Measurements from ENCODE around the gene GABBR2.
"Not testable (repeated sequence)": the region's sequence is repeated elsewhere in the genome, so short reads cannot be mapped to it uniquely, and the experiment has no call there.

Gene GABBR2

GRCh38 chr9:98314381-98315066 lies 394.2 kb downstream of the GABBR2 start:
- peak in 1 of 2 experiments; percentile 5 for DNase-seq

DNA sequence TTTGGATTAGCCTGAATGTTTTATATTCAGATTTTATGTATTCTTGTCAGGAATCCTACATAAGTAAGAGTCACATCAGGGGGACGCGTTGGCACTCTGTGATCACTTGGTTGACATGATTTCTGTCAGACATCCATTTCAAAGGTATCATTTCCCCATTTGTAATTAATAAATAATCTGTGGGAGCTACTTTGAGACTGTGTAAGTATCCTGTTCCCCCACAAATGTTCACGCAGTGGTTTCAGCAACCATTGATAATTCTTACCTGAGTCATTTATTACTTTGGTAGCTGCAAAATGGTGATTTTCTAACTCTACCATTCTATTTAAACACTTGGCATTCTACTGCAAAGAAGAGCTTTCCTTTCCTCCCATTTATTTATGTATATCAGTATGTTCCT lies 396.4 kb downstream of the GABBR2 start:
- DNase-seq, result no peak

- DNase-seq, result no peak
Observed at GRCh38 chr9:98311541-98311940, 397.2 kb downstream of the GABBR2 start.

- DNase-seq, result no peak
Observed at GRCh38 chr9:98310752-98311392, 397.9 kb downstream of the GABBR2 start.

DNA sequence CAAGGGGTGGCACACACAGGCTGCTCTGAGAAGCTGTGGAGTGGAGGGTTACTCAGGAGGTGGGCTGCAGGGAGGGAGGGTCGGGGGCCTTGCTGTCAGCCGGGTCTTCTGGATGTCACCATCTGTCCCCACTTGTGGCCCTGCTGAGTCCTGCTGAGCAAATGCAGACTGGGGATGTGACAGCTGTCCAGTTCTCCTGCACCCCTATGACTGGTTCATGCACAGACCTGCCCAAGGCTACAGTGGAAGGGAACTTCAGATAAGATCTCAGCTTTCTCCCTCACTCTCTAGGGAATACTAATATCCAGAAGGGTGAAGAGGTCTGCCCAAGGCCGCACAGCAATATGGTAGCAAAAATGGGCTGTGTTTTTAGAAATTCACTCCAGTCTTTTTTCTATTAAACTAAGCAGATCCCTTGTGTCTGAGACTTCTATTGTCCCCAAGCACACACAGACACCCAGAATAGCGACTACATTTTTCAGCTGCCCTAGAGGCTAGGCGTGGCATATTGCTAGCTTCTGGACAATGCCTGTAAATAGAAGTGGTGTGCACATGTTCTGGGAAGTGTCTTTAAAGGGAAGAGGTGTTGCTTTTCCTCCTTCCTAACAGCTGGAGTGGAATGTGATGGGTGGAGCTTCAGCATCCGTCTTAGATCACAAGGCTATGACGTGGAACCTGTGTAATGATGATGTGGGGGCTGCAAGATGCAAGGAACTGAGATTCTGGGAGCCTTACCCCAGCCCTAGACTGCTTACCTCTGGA lies 402.2 kb downstream of the GABBR2 start:
- no peak for DNase-seq

DNA sequence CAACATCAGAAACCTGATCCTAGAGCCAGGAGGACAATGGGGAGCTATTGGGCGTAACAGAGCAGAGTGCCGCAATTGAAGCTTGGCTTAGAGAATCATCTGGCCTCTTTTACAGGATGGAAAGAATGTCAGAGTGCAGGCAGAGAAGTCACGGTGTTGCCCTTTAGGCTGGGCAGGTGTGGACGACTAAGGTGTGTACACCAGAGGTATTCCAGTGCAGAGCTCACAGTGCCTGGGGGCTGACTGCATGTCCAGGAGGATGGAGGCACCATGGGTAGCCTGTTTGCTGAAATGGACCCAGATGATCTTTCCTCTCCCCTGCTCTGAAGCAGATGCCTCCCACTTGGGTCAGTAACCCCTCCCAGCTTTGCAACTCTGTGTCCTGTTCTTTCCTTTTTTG lies 404.4 kb downstream of the GABBR2 start:
- DNase-seq, result no peak

DNA sequence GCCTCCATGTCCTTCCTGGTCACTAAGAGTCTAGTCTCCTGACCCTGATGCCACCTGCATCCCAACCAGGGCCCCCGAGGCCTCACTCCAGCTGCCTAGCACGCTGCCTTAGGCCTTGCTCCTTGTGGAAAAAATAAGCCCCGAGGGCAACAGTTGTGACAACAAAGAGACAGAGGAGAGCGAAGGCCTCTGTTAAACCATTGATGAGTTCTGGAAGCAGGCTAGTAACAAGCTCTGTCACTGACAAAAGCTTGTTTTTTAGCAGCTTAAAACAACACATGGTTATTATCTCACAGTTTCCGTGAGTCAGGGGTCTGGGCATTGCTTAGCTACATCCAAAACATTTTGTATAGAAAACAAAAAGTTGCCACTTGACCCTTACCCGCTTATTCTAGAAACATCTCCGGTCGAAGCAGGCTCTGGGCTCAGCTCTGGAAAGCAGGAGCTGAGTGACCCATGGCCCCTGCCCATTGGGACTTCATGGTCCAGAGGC lies 405.1 kb downstream of the GABBR2 start:
- DNase-seq, result no peak

DNA sequence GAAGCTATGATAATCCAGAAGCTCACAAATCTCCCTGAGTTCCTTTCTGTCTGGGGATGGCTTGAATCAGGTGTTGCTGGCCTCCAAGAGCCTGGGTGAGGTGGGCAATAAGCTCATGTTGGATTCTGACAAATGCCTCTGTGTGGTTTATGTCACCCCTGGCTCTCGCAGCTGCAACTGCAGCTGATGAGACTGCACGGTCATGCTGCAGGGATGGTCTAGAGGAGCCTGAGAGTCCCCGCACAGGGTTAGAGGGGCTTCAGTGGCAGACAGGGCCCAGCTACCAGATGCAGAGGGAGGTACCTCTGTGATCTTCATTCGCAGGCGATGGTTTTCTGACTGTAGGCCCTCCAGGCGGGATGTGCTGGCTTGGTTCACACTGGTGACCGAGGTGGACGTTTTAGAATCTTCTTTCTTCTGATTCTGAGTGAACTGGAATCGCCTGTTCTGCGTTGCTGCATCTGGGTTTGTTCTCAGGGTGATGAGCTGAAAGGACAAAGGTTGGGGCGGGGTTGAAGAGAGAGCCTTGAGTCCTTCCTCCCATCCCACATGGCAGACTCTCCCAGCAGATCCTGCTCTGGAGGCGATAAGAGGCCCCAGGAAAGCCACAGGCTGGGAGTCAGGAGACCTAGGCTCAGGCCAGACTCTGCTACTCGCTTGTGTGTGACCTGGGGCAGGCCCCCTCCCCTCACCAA lies 405.6 kb downstream of the GABBR2 start:
- DNase-seq, result no peak

- DNase-seq, result no peak
Observed at GRCh38 chr9:98302150-98302549, 406.6 kb downstream of the GABBR2 start.

DNA sequence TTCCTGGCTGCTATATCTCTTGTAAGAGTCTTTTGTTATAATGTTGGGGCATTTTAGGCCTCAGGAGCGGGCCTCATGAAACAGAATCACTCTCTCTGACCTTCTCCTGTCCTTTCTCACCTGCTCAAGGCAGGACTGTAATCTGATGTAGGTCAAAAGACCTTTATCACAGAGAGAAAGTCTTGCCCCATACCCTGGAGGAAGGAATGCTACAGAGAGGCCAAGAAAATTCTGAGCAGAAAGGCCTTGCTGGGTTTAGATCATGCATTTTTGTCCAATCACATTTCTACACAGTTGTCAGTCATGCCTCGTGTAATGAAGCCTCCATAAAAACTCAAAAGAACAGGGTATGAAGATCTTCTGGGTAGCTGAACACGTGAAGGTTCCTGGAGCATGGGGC lies 408.1 kb downstream of the GABBR2 start:
- DNase-seq, result no peak

DNA sequence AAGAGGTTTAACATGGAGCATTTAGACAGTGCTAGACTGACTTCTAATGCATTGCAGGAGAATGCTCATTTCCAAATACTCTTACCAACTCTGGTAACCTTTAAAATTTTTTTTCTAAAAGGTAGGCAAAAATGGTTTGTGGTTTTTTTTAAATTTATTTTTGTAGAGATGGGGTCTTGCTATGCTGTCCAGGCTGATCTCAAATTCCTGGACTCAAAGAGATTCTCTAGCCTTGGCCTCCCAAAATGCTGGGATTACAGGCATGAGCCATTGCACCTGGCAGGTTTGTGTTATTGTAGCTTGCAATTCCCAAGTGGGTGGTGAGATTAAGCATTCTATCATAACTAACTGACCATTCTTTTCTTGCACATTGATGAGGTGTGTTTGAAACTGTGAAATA lies 410.3 kb downstream of the GABBR2 start:
- DNase-seq, result no peak

DNA sequence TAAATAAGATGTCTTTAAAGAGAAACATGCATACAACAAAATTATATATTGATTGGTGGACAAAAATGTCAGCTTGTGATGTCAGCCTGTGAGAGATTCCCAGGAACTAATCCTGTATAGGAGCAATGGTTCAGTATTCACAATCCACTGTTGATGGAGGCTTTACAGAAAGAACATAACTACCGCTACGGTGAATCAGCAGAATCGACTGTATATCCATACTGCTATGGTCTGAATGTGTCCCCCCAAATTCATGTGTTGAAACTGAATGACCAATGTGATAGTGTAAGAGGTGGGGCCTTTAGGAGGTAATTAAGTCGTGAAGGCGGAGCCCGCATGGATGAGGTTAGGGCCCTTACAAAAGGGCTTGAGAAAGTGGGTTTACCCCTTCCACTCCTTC lies 412.9 kb downstream of the GABBR2 start:
- no peak for DNase-seq

DNA sequence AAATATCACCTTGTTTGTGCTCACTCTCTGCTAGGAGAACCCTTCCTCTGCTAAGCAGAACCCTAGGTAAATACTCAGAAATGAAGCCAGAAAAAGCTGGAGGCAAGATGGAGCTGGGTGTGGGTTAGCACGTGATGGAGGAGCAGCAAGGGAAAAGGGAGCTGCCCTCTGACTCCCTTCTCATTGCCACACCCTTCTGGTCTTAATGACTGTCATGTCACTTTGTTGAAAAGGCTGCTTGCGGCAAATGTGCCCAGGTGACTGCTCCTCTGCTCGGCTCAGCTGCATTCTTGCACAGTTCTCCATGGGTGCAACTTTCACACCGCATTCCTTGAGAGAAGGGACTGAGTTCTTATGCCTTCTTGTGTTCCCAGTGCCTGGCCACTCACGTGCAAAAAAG lies 416.9 kb downstream of the GABBR2 start:
- DNase-seq, result no peak

- DNase-seq, result no peak
Observed at GRCh38 chr9:98290411-98290810, 418.3 kb downstream of the GABBR2 start.

DNA sequence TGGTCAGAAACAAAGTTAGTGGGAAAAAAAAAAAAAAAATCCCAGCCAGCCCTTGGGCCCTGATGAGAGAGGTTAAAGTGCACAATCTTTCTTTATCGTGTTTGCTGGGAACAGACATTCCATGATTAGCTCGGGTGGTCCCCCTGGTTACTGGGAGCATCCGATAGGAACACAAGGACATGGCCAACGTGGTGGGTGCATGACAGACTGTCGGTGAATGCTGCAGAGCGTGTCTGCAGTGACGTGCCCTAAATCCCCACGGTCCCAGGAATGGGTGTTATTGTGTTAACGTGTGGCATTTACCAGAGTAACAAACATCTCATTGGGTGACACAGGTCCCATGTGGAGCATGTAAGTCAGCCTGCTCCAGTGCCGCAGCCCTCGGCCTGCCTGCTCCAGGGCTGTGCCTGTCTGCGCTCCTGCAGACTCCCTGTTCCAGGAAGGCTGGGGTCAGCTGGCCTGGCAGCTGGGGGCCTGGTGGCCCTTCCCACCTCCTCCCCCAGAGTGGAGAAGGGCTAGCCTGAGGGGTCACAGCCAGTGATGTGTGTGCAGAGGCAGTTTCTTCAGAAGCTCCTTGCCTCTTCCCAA lies 419.0 kb downstream of the GABBR2 start:
- no peak for DNase-seq

DNA sequence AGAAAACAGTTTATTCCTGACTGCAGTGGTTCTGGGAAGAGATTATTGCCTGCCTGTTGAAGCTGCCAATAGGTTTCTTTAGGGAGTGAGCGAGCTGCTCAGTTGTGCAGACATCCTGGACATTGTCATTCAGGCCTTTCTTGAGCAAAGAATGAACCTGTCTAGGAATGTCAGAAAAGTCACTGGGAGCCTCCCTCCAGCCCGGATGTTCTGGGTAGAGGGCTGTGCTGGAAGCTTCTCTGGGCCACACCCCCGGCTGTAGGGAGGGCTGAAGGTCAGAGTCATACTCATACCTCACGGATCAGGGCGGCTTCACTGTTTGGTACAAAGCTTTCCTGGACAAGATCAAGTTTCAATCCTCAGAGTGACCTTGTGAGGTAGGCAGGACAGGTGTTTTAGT lies 419.9 kb downstream of the GABBR2 start:
- no peak for DNase-seq

DNA sequence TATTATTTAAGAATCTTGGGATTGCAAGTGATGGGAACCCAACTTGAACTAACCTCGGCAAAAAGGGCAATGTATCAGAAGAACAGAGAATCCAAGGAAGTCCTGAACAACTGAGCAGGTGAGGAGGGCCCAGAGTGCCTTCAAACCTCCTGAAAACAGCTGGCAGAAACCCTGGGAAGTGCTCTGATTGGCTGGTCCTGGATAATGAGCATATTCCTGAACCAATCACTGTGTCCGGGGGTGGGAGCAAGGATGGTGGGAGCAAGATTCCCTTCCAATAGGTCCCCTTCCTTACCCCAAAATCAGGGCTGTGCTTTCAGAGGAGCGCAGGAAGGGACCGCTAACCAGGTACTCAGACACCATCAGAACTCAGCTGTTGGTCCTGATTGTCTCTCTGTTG lies 421.4 kb downstream of the GABBR2 start:
- no peak for DNase-seq

- no peak for DNase-seq
Observed at GRCh38 chr9:98285446-98285845, 423.3 kb downstream of the GABBR2 start.

DNA sequence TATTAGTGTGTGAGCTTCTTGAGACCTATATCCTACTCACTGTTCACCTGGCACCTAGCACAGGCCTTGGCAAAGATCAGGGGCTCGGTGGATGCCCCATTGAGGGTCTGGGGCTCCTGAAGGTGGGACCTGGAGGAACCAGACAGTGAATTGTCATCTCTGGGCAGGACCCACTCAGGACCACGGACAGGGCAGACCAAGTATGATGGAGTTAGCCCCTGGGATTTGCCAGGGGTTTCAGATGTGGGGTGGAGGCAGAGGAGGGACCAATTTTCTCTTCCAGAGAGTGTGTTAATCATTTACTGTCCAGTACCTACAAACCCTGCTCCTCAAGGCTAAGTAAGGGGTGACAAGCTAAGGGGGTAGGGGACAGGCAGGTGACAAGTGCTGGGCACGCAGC lies 424.0 kb downstream of the GABBR2 start:
- DNase-seq, result no peak

DNA sequence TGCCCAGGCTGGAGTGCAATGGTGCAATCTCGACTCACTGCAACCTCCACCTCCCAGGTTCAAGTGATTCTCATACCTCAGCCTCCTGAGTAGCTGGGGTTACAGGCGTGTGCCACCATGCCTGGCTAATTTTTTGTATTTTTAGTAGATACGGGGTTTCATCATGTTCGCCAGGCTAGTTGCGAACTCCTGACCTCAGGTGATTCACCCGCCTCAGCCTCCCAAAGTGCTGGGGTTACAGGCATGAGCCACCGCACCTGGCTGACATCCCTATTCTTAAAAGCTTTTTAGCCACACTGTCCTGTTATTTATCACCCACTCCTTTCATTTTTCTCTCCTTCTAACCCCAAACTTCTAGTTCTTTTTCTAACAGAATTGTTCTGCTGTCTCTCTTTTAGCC lies 425.6 kb downstream of the GABBR2 start:
- not testable (repeated sequence) for DNase-seq

GRCh38 chr9:98281281-98281680 lies 427.5 kb downstream of the GABBR2 start:
- DNase-seq, result no peak

DNA sequence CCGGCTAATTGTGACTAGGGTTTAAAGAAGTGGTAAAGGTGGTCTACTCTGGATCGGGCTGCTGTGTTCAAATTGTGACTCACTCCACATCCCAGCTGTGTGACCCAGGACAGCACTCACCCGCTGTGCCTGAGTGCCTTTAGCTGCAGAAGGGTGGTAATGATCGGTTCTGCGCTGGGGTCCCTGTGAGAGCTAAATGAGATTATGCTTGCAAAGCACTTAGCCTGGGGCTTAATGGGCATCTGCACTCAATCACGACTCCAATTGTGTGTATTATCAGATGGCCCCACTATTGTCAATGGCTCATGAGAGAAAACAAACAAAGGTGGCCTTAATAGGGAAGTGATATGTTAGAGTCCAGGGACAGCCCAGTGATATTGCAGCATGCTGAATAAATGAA lies 428.2 kb downstream of the GABBR2 start:
- DNase-seq, result no peak

- DNase-seq, result no peak
Observed at GRCh38 chr9:98280162-98280561, 428.6 kb downstream of the GABBR2 start.
